ENCODE measurements around the gene SEPTIN10.
"Not testable (repeated sequence)": the region's sequence is repeated elsewhere in the genome, so short reads cannot be mapped to it uniquely, and the experiment has no call there.

The SEPTIN10 gene

GRCh38 chr2:109597283-109597682 lies 16.5 kb downstream of the SEPTIN10 start:
- Histone ChIP-seq H3K9ac (ENCODE audit: low read length in 2 of 2) (no peak overlapping the region), H3K36me3 (ENCODE audit: control insufficient read depth in 2 of 2, insufficient read depth in 2 of 2, low read length in 2 of 2) (no peaks in the 10 kb centered on the region), H3K9me3 (ENCODE audit: control insufficient read depth in 2 of 2, low read length in 2 of 2) (no peaks in the 10 kb centered on the region), H3K4me3 (ENCODE audit: low read length in 2 of 2) (no peak overlapping the region), H3K27me3 (ENCODE audit: control insufficient read depth in 1 of 2, insufficient read depth in 2 of 2, low read length in 2 of 2) (no peaks in the 10 kb centered on the region), H3K27ac (ENCODE audit: low read length) (no peak overlapping the region), H3K4me1 (ENCODE audit: control insufficient read depth, insufficient read depth, low read length) (peaks cover 11% of the 10 kb centered on the region)

- Histone ChIP-seq H3K27me3 (ENCODE audit: control insufficient read depth in 1 of 2, insufficient read depth in 2 of 2, low read length in 2 of 2) (no peaks in the 10 kb centered on the region), H3K27ac (ENCODE audit: low read length) (no peak overlapping the region), H3K9me3 (ENCODE audit: control insufficient read depth in 2 of 2, low read length in 2 of 2) (no peaks in the 10 kb centered on the region), H3K9ac (ENCODE audit: low read length in 2 of 2) (no peak overlapping the region), H3K4me1 (ENCODE audit: control insufficient read depth, insufficient read depth, low read length) (peaks cover 11% of the 10 kb centered on the region), H3K36me3 (ENCODE audit: control insufficient read depth in 2 of 2, insufficient read depth in 2 of 2, low read length in 2 of 2) (no peaks in the 10 kb centered on the region), H3K4me3 (ENCODE audit: low read length in 2 of 2) (no peak overlapping the region)
Measured at GRCh38 chr2:109595644-109596043, 18.1 kb downstream of the SEPTIN10 start.

GRCh38 chr2:109594246-109594885 lies 19.4 kb downstream of the SEPTIN10 start:
- Histone ChIP-seq H3K9me3 (ENCODE audit: control insufficient read depth in 2 of 2, low read length in 2 of 2) (no peaks in the 10 kb centered on the region), H3K9ac (ENCODE audit: low read length in 2 of 2) (no peak overlapping the region), H3K27ac (ENCODE audit: low read length) (no peak overlapping the region), H3K36me3 (ENCODE audit: control insufficient read depth in 2 of 2, insufficient read depth in 2 of 2, low read length in 2 of 2) (no peaks in the 10 kb centered on the region), H3K27me3 (ENCODE audit: control insufficient read depth in 1 of 2, insufficient read depth in 2 of 2, low read length in 2 of 2) (no peaks in the 10 kb centered on the region), H3K4me3 (ENCODE audit: low read length in 2 of 2) (no peak overlapping the region), H3K4me1 (ENCODE audit: control insufficient read depth, insufficient read depth, low read length) (peaks cover 11% of the 10 kb centered on the region)

- Histone ChIP-seq H3K9me3 (ENCODE audit: control insufficient read depth in 2 of 2, low read length in 2 of 2) (no peaks in the 10 kb centered on the region), H3K9ac (ENCODE audit: low read length in 2 of 2) (no peak overlapping the region), H3K27me3 (ENCODE audit: control insufficient read depth in 1 of 2, insufficient read depth in 2 of 2, low read length in 2 of 2) (no peaks in the 10 kb centered on the region), H3K4me1 (ENCODE audit: control insufficient read depth, insufficient read depth, low read length) (peaks cover 11% of the 10 kb centered on the region), H3K36me3 (ENCODE audit: control insufficient read depth in 2 of 2, insufficient read depth in 2 of 2, low read length in 2 of 2) (no peaks in the 10 kb centered on the region), H3K4me3 (ENCODE audit: low read length in 2 of 2) (no peak overlapping the region), H3K27ac (ENCODE audit: low read length) (no peak overlapping the region)
Measured at GRCh38 chr2:109592905-109593304, 20.9 kb downstream of the SEPTIN10 start.

GRCh38 chr2:109591206-109591605 lies 22.6 kb downstream of the SEPTIN10 start:
- no peaks in the 10 kb centered on the region for H3K36me3 ChIP-seq (ENCODE audit: control insufficient read depth in 2 of 2, insufficient read depth in 2 of 2, low read length in 2 of 2)
- no peak overlapping the region for H3K9ac ChIP-seq (ENCODE audit: low read length in 2 of 2)
- no peak overlapping the region for H3K4me3 ChIP-seq (ENCODE audit: low read length in 2 of 2)

GRCh38 chr2:109586687-109587086 lies 27.1 kb downstream of the SEPTIN10 start:
- Histone ChIP-seq H3K9ac (ENCODE audit: low read length in 2 of 2) (no peak overlapping the region), H3K27ac (ENCODE audit: low read length) (no peak overlapping the region), H3K4me3 (ENCODE audit: low read length in 2 of 2) (no peak overlapping the region), H3K36me3 (ENCODE audit: control insufficient read depth in 2 of 2, insufficient read depth in 2 of 2, low read length in 2 of 2) (peaks cover 0 to 3% of the 10 kb centered on the region in 2 donors), H3K27me3 (ENCODE audit: control insufficient read depth in 1 of 2, insufficient read depth in 2 of 2, low read length in 2 of 2) (no peaks in the 10 kb centered on the region), H3K9me3 (ENCODE audit: control insufficient read depth in 2 of 2, low read length in 2 of 2) (no peaks in the 10 kb centered on the region), H3K4me1 (ENCODE audit: control insufficient read depth, insufficient read depth, low read length) (no peaks in the 10 kb centered on the region)

More at GRCh38 chr2:109591206-109591605, 22.6 kb downstream of the SEPTIN10 start:
- Histone ChIP-seq H3K9me3 (ENCODE audit: control insufficient read depth in 2 of 2, low read length in 2 of 2) (no peaks in the 10 kb centered on the region), H3K4me1 (ENCODE audit: control insufficient read depth, insufficient read depth, low read length) (peaks cover 11% of the 10 kb centered on the region), H3K27me3 (ENCODE audit: control insufficient read depth in 1 of 2, insufficient read depth in 2 of 2, low read length in 2 of 2) (no peaks in the 10 kb centered on the region), H3K27ac (ENCODE audit: low read length) (no peak overlapping the region)

GRCh38 chr2:109582928-109583895 lies 30.6 kb downstream of the SEPTIN10 start:
- H3K9ac ChIP-seq (ENCODE audit: low read length in 2 of 2): no peak overlapping the region
- no peaks in the 10 kb centered on the region for H3K27me3 ChIP-seq (ENCODE audit: control insufficient read depth in 1 of 2, insufficient read depth in 2 of 2, low read length in 2 of 2)
- no peak overlapping the region for H3K27ac ChIP-seq (ENCODE audit: low read length)
- H3K4me1 ChIP-seq (ENCODE audit: control insufficient read depth, insufficient read depth, low read length): no peaks in the 10 kb centered on the region
- no peak overlapping the region for H3K4me3 ChIP-seq (ENCODE audit: low read length in 2 of 2)
- peaks cover 0 to 8% of the 10 kb centered on the region in 2 donors for H3K36me3 ChIP-seq (ENCODE audit: control insufficient read depth in 2 of 2, insufficient read depth in 2 of 2, low read length in 2 of 2)
- no peaks in the 10 kb centered on the region for H3K9me3 ChIP-seq (ENCODE audit: control insufficient read depth in 2 of 2, low read length in 2 of 2)

- not testable (repeated sequence) for H3K9me3 ChIP-seq (ENCODE audit: control insufficient read depth in 2 of 2, low read length in 2 of 2); H3K9ac ChIP-seq (ENCODE audit: low read length in 2 of 2); H3K36me3 ChIP-seq (ENCODE audit: control insufficient read depth in 2 of 2, insufficient read depth in 2 of 2, low read length in 2 of 2); H3K27ac ChIP-seq (ENCODE audit: low read length); H3K4me3 ChIP-seq (ENCODE audit: low read length in 2 of 2); H3K27me3 ChIP-seq (ENCODE audit: control insufficient read depth in 1 of 2, insufficient read depth in 2 of 2, low read length in 2 of 2); H3K4me1 ChIP-seq (ENCODE audit: control insufficient read depth, insufficient read depth, low read length)
Measured at GRCh38 chr2:109577630-109578029, 36.1 kb downstream of the SEPTIN10 start.

- Histone ChIP-seq H3K9me3 (ENCODE audit: control insufficient read depth in 2 of 2, low read length in 2 of 2) (no peaks in the 10 kb centered on the region), H3K9ac (ENCODE audit: low read length in 2 of 2) (no peak overlapping the region), H3K36me3 (ENCODE audit: control insufficient read depth in 2 of 2, insufficient read depth in 2 of 2, low read length in 2 of 2) (peaks cover 3 to 7% of the 10 kb centered on the region in 2 donors), H3K4me1 (ENCODE audit: control insufficient read depth, insufficient read depth, low read length) (no peaks in the 10 kb centered on the region), H3K27ac (ENCODE audit: low read length) (no peak overlapping the region), H3K4me3 (ENCODE audit: low read length in 2 of 2) (no peak overlapping the region), H3K27me3 (ENCODE audit: control insufficient read depth in 1 of 2, insufficient read depth in 2 of 2, low read length in 2 of 2) (no peaks in the 10 kb centered on the region)
Measured at GRCh38 chr2:109575373-109575772, 38.4 kb downstream of the SEPTIN10 start.

GRCh38 chr2:109563980-109564550 lies 49.7 kb downstream of the SEPTIN10 start:
- Histone ChIP-seq H3K4me3 (ENCODE audit: low read length in 2 of 2) (no peak overlapping the region), H3K9ac (ENCODE audit: low read length in 2 of 2) (no peak overlapping the region), H3K9me3 (ENCODE audit: control insufficient read depth in 2 of 2, low read length in 2 of 2) (no peaks in the 10 kb centered on the region), H3K36me3 (ENCODE audit: control insufficient read depth in 2 of 2, insufficient read depth in 2 of 2, low read length in 2 of 2) (peaks cover 9 to 14% of the 10 kb centered on the region in 2 donors), H3K27ac (ENCODE audit: low read length) (no peak overlapping the region), H3K27me3 (ENCODE audit: control insufficient read depth in 1 of 2, insufficient read depth in 2 of 2, low read length in 2 of 2) (no peaks in the 10 kb centered on the region), H3K4me1 (ENCODE audit: control insufficient read depth, insufficient read depth, low read length) (no peaks in the 10 kb centered on the region)
